HCT116 (cell line): ENCODE results near the gene CPLX3. TPM values are rescaled to one million over a fixed set of nuclear protein-coding genes. Genes with fewer than 3 reads are reported as not detected.

Experiments used
- ATAC-seq: fragments of 200-7000 bp; cut with Tn5 transposase; 2 replicates; pipeline ENCODE4 v1.9.1; 2020; ENCODE audit warnings: mild to moderate bottlenecking, moderate library complexity
- BruUV-seq: library from RNA; stranded (reverse); fragments of 400-500 nt; replicated peaks from 2 replicates; lab custom pipeline; 2021; lab: Mats Ljungman, UMichigan
- CTCF ChIA-PET: fragments of 300-600 bp; sonication (Branson Sonifier 250); formaldehyde crosslinking; loops from one replicate; lab custom pipeline; 2021; ENCODE audit warnings: antibody characterized with exemption; lab: Charles Lee
- POLR2A ChIA-PET: fragments of 300-600, 350-600 bp; sonication (Branson Sonifier 250); formaldehyde crosslinking; loops from one replicate; lab custom pipeline; 2021; ENCODE audit warnings: antibody characterized with exemption; lab: Charles Lee
- RAD21 ChIA-PET, 2 experiments: fragments of 300-600 bp; sonication (Branson Sonifier 250); formaldehyde crosslinking; loops; one replicate each; lab custom pipeline; 2023; ENCODE audit warnings: low total read pairs in 2 of 2; ENCODE audit not compliant: uncharacterized antibody in 2 of 2, unreplicated experiment in 2 of 2, low non-redundant PET in 1 of 2; lab: Charles Lee
- DNase-seq: peaks from one replicate; pipeline ENCODE4 v3.0.0-alpha.2; 2010; ENCODE audit warnings: low read depth, low spot score
- H2AFZ ChIP-seq: fragments of 200-600 bp; shearing (Covaris generic), sonication (generic); 2 replicates; pipeline ENCODE4 v1.6.1; 2017; ENCODE audit warnings: low read depth, mixed run types, mixed read lengths, antibody characterized with exemption, low read length; ENCODE audit not compliant: poor library complexity, severe bottlenecking
- H3K27ac ChIP-seq: 2 replicates; pipeline ENCODE4 v1.5.1; 2012; ENCODE audit warnings: low read depth, low read length
- H3K27me3 ChIP-seq: fragments of 200-600 bp; sonication (generic); 2 replicates; pipeline ENCODE4 v1.6.1; 2016; ENCODE audit warnings: mixed run types, low read length, mixed read lengths; ENCODE audit not compliant: insufficient read depth
- H3K36me3 ChIP-seq, 2 experiments: fragments of 200-500 bp in 1 of 2; fragments of 200-600 bp in 1 of 2; sonication (Bioruptor generic) in 1 of 2; sonication (generic) in 1 of 2; 2 replicates each; pipeline versions ENCODE4 v1.5.1 to v1.6.1; 2014 to 2016; ENCODE audit warnings: low read length in 2 of 2, inconsistent platforms in 1 of 2, mixed read lengths in 1 of 2, mixed run types in 1 of 2; ENCODE audit not compliant: insufficient read depth in 2 of 2, control insufficient read depth in 1 of 2
- H3K4me1 ChIP-seq, 2 experiments: fragments of 200-600 bp in 1 of 2; sonication (generic) in 1 of 2; 2 replicates each; pipeline versions ENCODE4 v1.5.1 to v1.6.1; 2012 to 2017; ENCODE audit warnings: low read length in 2 of 2, inconsistent platforms in 1 of 2, mild to moderate bottlenecking in 1 of 2, mixed read lengths in 1 of 2, mixed run types in 1 of 2, moderate library complexity in 1 of 2; ENCODE audit not compliant: insufficient read depth in 2 of 2, control insufficient read depth in 1 of 2
- H3K4me2 ChIP-seq: fragments of 200-600 bp; sonication (generic); 2 replicates; pipeline ENCODE4 v1.6.1; 2017; ENCODE audit warnings: mixed run types, low read length, mixed read lengths
- H3K4me3 ChIP-seq, 2 experiments: fragments of 200-600 bp in 1 of 2; sonication (generic) in 1 of 2; replicated peaks in 1 of 2; 2 replicates each; pipeline ENCODE4 v1.5.1; 2011 to 2016; ENCODE audit warnings: low read length in 2 of 2, control low read depth in 1 of 2, low read depth in 1 of 2, mild to moderate bottlenecking in 1 of 2, mixed read lengths in 1 of 2, mixed run types in 1 of 2
- H3K79me2 ChIP-seq: fragments of 200-600 bp; sonication (generic); 2 replicates; pipeline ENCODE4 v1.6.1; 2017; ENCODE audit warnings: mild to moderate bottlenecking, mixed run types, low read length, moderate library complexity, mixed read lengths; ENCODE audit not compliant: insufficient read depth
- H3K9ac ChIP-seq: fragments of 200-600 bp; sonication (generic); 2 replicates; pipeline ENCODE4 v1.6.1; 2016; ENCODE audit warnings: low read length, mixed read lengths
- H3K9me2 ChIP-seq: fragments of 200-600 bp; sonication (generic), shearing (Covaris generic); 2 replicates; pipeline ENCODE4 v1.6.1; 2017; ENCODE audit warnings: mixed run types, mild to moderate bottlenecking, moderate library complexity; ENCODE audit not compliant: insufficient read depth
- H3K9me3 ChIP-seq, 2 experiments: fragments of 200-500 bp in 1 of 2; fragments of 200-600 bp in 1 of 2; sonication (Bioruptor generic) in 1 of 2; sonication (generic) in 1 of 2; 2 replicates each; pipeline ENCODE4 v1.6.1; 2014 to 2017; ENCODE audit warnings: low read length in 2 of 2, mixed read lengths in 2 of 2, inconsistent platforms in 1 of 2, low read depth in 1 of 2, mild to moderate bottlenecking in 1 of 2, mixed run types in 1 of 2, moderate library complexity in 1 of 2; ENCODE audit not compliant: control insufficient read depth in 1 of 2, insufficient read depth in 1 of 2
- H4K20me1 ChIP-seq: fragments of 200-600 bp; sonication (generic), shearing (Covaris generic); 2 replicates; pipeline ENCODE4 v1.6.1; 2017; ENCODE audit warnings: mixed run types, mild to moderate bottlenecking, moderate library complexity; ENCODE audit not compliant: insufficient read depth
- ATF3 ChIP-seq: IDR thresholded peaks from 2 replicates; pipeline ENCODE4 v1.6.1; 2012
- CEBPB ChIP-seq: IDR thresholded peaks from 2 replicates; pipeline ENCODE4 v1.6.1; 2012; ENCODE audit warnings: low read depth
- CTCF ChIP-seq, 3 experiments: fragments of 200-600 bp in 1 of 3; sonication (generic) in 1 of 3; IDR thresholded peaks in 2 of 3; conservative IDR thresholded peaks in 1 of 3; 2 replicates each; pipeline ENCODE4 v1.5.1; 2012 to 2017; ENCODE audit warnings: low read depth in 2 of 3, low read length in 2 of 3, antibody characterized with exemption in 1 of 3, borderline replicate concordance in 1 of 3, control low read depth in 1 of 3, mild to moderate bottlenecking in 1 of 3, mixed read lengths in 1 of 3, mixed run types in 1 of 3, moderate library complexity in 1 of 3; ENCODE audit not compliant: insufficient read depth in 1 of 3
- ELF1 ChIP-seq: IDR thresholded peaks from 2 replicates; pipeline ENCODE4 v1.6.1; 2012; ENCODE audit warnings: low read depth, borderline replicate concordance
- EZH2 ChIP-seq: fragments of 200-600 bp; sonication (generic); IDR thresholded peaks from 2 replicates; pipeline ENCODE4 v1.6.1; 2017; ENCODE audit warnings: antibody characterized with exemption, mixed run types
- EZH2phosphoT487 ChIP-seq: fragments of 200-600 bp; IDR thresholded peaks from 2 replicates; pipeline ENCODE4 v1.6.1; 2018; ENCODE audit warnings: antibody characterized with exemption, borderline replicate concordance
- MAX ChIP-seq: IDR thresholded peaks from 2 replicates; pipeline ENCODE4 v1.6.1; 2012
- POLR2AphosphoS5 ChIP-seq: IDR thresholded peaks from 2 replicates; pipeline ENCODE4 v1.6.1; 2011; ENCODE audit warnings: mild to moderate bottlenecking, low read depth, low read length, moderate library complexity
- RAD21 ChIP-seq: IDR thresholded peaks from 2 replicates; pipeline ENCODE4 v1.6.1; 2012; ENCODE audit warnings: low read depth, mild to moderate bottlenecking
- SRF ChIP-seq: IDR thresholded peaks from 2 replicates; pipeline ENCODE4 v1.6.1; 2012; ENCODE audit warnings: low read depth
- TCF7L2 ChIP-seq: IDR thresholded peaks from 2 replicates; pipeline ENCODE4 v1.7.0; 2011; ENCODE audit warnings: borderline replicate concordance, inconsistent platforms; ENCODE audit not compliant: insufficient read depth, insufficient read length; ENCODE audit errors: extremely low read depth
- YY1 ChIP-seq: IDR thresholded peaks from 2 replicates; pipeline ENCODE4 v1.6.1; 2011; ENCODE audit warnings: low read length, low read depth, moderate library complexity, mild to moderate bottlenecking; ENCODE audit not compliant: insufficient replicate concordance; ENCODE audit errors: extremely low read depth
- ZFX ChIP-seq: fragments of 450-650 bp; IDR thresholded peaks from 2 replicates; pipeline ENCODE4 v1.6.1; 2017
- ZNF274 ChIP-seq: fragments of 200-500 bp; sonication (Bioruptor generic); IDR thresholded peaks from 2 replicates; pipeline ENCODE4 v1.6.1; 2014; ENCODE audit warnings: mild to moderate bottlenecking, low read depth, low read length, inconsistent platforms
- intact Hi-C: fragments of 100-400 bp; cut with micrococcal nuclease; formaldehyde crosslinking; loops from 2 replicates; pipeline ENCODE4 v1.10.0; 2022
- total RNA-seq: library from RNA; stranded (reverse); gene quantifications from one replicate; pipeline ENCODE4 v1.2.1, GENCODE V29; 2021; ENCODE audit not compliant: unreplicated experiment

The CPLX3 gene
- total RNA-seq, 1 experiment from 2014 or later: not detected

- Histone ChIP-seq H3K36me3 (peaks cover 26 to 35% of the 10 kb centered on the region in 2 experiments; a peak in 3 of 4 replicates), H3K9ac (no peak overlapping the region), H3K79me2 (0 out of 2 replicates have a peak, but pooled peaks cover 4% of the 10 kb centered on the region), H3K27ac (no peak overlapping the region), H3K9me2 (no peaks in the 10 kb centered on the region), H2AFZ (no peak overlapping the region), H4K20me1 (no peaks in the 10 kb centered on the region), H3K9me3 (no peaks in the 10 kb centered on the region), H3K27me3 (no peaks in the 10 kb centered on the region), H3K4me2 (no peak overlapping the region), H3K4me3 (no peak overlapping the region), H3K4me1 (no peaks in the 10 kb centered on the region)
- intact Hi-C loops: no loop called here
- ChIA-PET RAD21 (no interaction called here), POLR2A (no interaction called here), CTCF (no interaction called here)
- DNase-seq (no peak), ATAC-seq (no peak)
- TF ChIP-seq CTCF (IDR thresholded peaks at IDR 0.05 in 2 of 3, conservative IDR thresholded peaks at IDR 0.05 in 1 of 3; ENCODE audit: borderline replicate concordance in 1 of 3, insufficient read depth in 1 of 3, low read depth in 2 of 3, low read length in 2 of 3): no peak
- TF ChIP-seq ZNF274: no peak
- TF ChIP-seq ATF3: no peak
- no peak for TF ChIP-seq EZH2
- no peak for TF ChIP-seq POLR2AphosphoS5
- TF ChIP-seq ZFX: no peak
- TF ChIP-seq SRF: no peak
- TF ChIP-seq TCF7L2: no peak
- no peak for TF ChIP-seq ELF1
- TF ChIP-seq YY1: no peak
- no peak for TF ChIP-seq CEBPB
- TF ChIP-seq RAD21: no peak
- no peak for TF ChIP-seq MAX
- TF ChIP-seq EZH2phosphoT487: no peak
- no TSS peak for BruUV-seq
Measured at GRCh38 chr15:74850393-74850792, 24.0 kb downstream of the CPLX3 start.
